ENCODE data around the gene SLC23A1. TPM values are rescaled to one million over a fixed set of nuclear protein-coding genes. Genes with fewer than 3 reads are reported as not detected.
"Not testable (repeated sequence)": the region's sequence is repeated elsewhere in the genome, so short reads cannot be mapped to it uniquely, and the experiment has no call there.

The SLC23A1 gene
- total RNA-seq, 2 donors from 2014 or later, result not detected

DNA sequence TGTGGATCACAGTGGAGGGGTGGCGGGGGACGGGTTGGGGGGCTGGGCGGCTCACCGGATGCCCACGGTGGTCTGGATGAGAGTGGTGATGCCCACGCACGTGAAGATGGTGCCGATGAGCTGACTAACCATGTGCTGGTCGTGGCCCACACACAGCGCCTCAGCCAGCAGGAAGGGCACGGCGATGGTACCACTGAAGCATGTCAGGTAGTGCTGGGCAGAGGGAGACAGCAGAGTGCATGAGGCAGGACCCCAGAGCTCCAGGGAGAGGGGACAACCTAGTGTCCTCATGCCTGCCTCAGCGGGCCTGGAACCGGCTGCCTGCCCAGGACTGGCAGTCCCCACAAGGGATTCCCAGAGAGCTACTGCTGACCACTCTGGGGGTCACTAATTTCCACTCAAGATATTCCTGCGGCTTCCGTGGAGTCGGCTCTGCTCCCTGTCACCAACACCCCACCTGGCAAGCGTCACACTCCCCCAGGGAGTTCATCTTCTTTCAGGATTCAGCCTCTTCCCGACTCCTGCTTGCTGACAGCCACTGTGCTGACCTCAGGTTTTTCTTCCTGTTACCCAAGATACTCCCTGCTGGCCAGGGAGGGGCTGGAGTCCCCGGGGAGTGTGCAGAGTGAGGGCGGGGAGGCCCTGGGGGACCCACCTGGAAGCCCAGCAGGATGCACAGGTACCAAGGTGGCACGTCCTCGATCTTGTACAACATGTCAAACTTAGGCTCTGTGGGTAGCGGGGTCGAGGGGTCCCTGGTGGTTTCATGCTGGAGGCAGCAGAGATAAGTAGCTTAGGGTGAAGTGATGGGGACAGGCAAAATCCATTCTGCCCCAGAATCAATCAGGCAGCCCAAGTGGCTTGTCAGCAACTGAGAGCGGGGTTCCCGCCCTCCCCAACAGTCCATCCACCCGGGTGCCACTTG is 998 bp downstream of the SLC23A1 start:
- intact Hi-C loops (cut with DNase I), result no loop called here

DNA sequence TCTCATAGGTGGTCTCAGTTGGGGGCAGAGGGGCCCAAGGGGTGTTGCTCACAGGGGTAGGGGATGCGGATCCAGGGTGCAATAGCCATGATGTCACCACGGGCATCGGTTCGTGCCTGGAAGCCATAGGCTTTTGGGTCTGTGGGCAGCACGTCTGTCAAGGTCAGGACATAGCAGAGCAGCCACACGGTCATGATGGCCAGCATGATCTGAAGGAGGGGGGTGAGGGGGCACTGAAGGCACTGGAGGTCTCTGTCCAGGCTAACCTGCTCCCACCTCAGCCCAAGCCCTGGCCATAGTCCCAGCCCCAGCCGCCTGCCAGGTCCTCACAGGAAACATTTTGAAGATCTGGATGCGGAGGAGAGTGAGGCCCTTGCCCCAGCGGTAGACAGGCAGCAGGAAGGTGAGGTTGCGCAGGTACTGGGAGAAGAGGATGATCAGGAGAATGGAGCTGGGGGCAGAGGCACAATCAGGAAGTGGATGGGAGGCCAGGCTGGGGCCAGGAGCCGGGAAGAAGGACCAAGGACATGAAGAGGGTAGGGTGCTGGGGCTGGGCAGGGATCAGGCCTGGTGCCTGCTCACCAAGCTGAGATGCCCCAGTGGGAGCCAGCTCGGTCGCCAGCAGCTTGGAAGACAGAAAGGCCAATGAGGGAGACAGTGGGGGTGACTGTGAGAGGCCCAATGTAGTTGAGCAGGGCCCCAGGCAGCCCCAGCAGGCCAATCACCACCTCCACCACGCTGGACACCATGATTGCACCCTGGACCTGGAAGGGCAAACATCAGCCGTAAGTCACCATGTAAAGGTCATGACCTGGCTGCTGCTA is 3.3 kb downstream of the SLC23A1 start:
- peak; percentile 69 for DNase-seq (ENCODE audit: low spot score)
- intact Hi-C loops (cut with DNase I), result no loop called here

More for the DNA sequence above, 998 bp downstream of the SLC23A1 start:
- peak; percentile 73 for DNase-seq (ENCODE audit: low spot score)

DNA sequence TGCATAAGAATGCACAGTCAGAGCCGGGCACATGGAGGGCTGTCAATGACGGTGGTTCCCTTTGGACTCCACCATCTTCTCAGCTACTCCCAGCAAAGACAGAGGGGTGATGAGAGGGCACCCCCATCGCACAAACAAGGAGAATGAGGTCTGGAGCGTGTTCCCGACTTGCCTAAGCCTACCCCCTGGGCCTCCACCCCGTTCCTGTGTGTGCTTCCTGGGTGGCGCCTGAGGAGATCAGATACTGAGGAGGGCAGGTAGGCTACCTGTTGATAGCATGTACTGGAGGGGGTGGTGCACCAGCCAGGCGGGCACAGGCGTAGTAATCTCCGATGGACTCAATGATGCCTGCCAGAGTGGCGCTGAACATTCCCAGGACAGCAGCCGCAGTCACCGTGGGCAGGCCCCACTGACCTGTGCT is 4.1 kb downstream of the SLC23A1 start:
- intact Hi-C loops (cut with DNase I), result no loop called here

DNA sequence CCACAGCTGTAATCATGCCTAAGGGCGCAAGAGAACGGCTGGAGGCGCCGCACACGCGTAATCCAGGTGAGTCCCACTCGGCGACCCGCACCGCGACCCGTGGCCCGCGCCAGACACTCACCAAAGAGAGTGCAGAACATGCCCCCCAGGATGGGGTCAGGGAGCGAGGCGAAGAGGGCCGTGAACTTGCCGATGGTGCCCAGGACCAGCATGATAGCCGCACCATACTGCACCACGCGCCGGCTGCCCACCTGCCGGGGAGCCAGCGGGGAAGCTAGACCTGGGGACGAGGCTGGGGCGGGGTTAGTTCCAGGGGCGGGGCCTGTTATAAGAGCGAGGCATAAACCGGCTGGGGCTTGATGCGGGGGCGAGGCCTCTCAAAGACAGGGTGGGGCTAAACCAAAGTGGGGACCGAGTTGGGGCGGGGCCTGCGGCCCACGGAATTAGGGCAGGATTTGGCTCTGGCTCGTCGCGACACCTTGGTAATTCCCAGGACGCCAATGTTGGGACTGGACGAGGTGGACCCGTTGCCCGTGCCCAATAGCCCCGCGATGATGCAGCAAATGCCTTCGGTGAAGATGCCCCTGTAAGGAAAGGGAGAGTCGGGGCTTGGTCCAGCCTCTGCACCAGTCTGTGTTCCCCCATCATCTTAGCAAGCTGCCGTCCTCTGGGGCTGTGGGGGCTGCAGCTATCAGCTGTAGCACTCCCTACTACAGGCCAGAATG is 4.8 kb downstream of the SLC23A1 start:
- intact Hi-C loops (cut with DNase I), result no loop called here
- peak; percentile 77 for DNase-seq (ENCODE audit: low spot score)

More for the DNA sequence above, 4.1 kb downstream of the SLC23A1 start:
- DNase-seq (ENCODE audit: low spot score), result peak; percentile 60

DNA sequence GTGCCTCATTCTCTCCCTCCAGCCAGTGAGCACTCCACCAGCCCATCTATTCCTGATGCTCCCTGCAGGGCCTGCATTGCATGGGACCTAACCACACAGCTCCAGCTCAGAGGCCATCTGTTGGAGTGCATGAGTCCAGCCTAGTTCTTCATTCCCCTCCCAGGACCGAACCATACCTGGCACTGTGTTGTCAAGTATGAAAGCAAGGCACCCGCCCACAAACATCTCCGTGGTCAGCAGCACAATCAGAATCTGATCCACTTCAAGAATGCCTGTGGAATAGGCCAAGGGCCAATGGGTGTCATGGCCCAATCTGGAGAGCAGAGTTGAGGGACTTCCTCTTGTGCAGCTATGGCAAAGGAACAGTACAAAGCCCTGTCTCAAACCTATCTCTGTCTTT is 5.9 kb downstream of the SLC23A1 start:
- intact Hi-C loops (cut with DNase I), result no loop called here
- DNase-seq (ENCODE audit: low spot score), result peak; percentile 30

DNA sequence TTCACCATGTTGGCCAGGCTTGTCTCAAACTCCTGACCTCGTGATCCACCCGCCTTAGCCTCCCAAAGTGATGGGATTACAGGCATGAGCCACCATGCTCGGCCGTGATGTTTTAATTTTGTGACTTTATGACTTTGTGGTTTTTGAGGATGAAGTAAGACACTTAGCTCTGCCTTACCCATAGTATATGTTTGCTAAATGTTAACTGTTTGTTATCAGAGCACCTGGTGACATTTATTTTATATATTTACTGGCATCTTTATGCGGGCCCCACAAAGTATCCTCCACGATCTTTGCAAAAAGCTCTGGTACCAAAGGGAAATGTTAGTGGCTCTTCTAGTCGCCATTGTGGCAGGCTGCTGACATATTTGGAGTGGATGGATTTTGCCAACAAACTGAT is 6.7 kb downstream of the SLC23A1 start:
- intact Hi-C loops (cut with DNase I), result no loop called here
- DNase-seq (ENCODE audit: low spot score), result no peak

DNA sequence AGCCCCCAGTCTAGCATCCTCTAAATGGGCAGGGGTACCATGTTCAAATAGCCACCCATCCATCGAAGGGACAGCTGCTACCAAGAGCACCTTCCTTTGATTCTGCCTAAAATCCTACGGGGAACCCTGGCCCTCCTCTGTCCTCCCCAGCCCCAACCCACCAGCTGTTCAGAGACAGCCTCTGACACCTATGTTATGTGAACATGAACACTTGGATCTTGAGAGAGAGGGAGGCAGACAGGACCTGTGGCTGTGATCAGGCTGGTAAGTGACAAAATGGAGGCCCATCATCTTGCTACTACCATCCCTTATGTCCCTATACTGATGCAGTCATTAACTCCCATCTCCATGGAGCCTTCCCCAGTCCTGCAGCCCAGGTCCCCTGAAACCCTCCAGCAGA is 8.2 kb downstream of the SLC23A1 start:
- peak; percentile 28 for DNase-seq (ENCODE audit: low spot score)

DNA sequence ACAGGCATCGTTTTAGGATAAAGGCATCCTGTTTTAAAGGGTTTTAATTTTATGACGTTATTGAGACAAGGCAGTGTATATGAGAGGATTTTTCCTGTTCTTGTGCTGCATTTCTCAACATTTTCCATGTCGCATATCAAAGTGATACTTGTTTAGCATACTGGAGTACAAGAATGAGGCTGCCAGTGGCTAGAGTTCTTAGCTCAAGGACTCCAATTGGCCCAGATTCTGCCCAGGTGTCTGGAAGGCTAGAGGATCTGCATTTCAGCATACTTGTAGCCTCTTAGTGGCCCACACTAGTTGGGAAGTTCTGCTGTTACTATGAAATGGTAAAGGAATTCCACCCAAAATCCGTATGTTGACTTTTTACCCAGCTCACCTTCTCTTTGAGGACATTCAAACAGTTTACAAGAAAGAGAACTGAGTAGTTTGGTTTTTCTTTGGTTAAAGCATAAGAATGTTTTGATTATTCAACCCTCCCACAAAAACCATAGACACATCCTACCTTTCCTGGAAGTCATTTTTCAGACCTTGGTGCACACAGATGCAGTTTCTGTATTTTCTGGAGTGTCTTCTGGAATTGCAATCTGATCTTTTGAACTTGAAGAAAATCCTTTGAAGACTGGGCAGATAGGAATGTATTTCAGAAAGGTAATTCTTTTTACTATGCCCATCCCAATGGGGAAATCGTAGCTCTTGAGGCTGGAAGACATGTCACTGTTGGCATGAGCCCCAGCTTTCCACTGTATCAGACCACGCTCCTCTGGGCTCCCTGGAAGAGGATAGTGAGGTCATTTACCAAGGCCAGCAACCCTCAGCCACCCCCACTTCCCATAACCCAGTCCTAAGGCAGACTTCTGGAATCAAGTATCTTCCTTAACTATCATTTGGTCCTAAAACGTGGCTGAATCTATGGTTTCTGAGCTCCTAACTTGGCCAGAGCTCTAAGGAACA is 11.3 kb downstream of the SLC23A1 start:
- intact Hi-C loops (cut with DNase I), result no loop called here
- DNase-seq (ENCODE audit: low spot score), result peak; percentile 44

More for the DNA sequence above, 8.2 kb downstream of the SLC23A1 start:
- intact Hi-C loops (cut with DNase I), result no loop called here

DNA sequence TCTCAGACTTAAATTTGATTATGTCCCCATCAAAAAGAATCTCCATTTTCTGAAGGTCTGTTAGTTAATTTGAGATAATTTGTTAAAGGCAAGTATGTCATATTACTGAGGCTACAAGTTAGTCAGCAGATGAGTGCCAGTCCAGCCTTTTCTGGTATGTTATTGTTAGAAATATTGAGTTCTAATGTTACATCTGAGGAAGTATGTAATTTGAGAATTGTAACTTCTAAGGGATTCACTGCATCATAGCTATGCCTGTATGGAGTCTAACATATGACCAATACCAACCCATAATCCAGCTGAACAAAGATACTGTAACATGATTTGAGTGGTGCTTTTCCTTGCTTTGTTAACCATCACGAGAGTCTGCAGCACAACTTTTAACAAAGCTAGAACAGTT is 13.9 kb downstream of the SLC23A1 start:
- no peak for DNase-seq (ENCODE audit: low spot score)
- intact Hi-C loops (cut with DNase I), result no loop called here

DNA sequence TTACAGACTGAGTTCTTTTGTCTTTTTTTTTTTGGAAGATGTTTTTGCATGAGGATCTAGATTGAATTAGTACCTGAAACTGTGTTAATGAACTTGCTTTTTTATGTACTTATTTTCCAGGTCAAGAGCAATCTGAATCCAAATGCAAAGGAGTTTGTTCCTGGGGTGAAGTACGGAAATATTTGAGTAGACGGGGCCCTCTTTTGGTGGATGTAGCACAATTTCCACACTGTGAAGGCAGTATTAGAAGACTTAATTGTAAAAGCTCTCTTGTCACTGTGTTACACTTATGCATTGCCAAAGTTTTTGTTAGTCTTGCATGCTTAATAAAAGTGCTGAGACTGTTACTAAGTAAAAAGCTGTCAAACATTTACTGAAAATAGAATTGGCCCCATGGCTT is 14.5 kb downstream of the SLC23A1 start:
- DNase-seq (ENCODE audit: low spot score), result no peak

DNA sequence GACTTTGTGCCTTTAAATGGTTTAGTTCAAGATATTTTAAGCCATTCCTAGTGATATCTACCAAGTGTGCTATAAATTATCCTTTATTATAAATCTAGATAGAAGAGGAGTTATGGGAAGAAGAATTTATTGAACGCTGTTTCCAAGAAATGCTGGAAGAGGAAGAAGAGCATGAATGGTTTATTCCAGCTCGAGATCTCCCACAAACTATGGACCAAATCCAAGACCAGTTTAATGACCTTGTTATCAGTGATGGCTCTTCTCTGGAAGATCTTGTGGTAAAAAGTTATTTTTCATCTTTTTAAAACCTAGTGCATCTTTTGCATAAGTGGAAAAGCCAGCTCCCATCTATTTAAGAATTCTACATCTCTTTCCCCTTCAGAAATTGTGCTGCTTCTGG is 18.6 kb downstream of the SLC23A1 start:
- no peak for DNase-seq (ENCODE audit: low spot score)
- intact Hi-C loops (cut with DNase I), result no loop called here

More for the DNA sequence above, 14.5 kb downstream of the SLC23A1 start:
- intact Hi-C loops (cut with DNase I), result no loop called here

DNA sequence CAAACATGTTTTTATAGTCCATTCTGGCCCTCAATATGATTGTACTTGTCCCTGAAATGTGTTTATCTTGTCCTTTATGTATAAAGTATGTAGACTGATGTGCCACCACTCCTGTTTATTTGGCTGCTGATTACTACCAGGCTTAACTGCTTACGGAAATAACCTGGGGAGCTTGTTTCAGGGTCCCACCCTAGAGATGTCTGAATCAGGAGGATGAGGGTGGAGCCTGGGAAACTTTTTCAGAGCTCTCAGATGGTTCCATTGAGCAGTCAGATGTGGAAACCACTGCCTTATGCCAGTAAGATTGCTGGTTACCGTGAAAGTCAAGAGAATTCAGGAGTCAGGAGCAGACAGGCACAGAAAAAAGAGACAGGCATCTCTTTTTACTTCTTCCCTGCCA is 19.2 kb downstream of the SLC23A1 start:
- intact Hi-C loops (cut with DNase I), result no loop called here
- no peak for DNase-seq (ENCODE audit: low spot score)

DNA sequence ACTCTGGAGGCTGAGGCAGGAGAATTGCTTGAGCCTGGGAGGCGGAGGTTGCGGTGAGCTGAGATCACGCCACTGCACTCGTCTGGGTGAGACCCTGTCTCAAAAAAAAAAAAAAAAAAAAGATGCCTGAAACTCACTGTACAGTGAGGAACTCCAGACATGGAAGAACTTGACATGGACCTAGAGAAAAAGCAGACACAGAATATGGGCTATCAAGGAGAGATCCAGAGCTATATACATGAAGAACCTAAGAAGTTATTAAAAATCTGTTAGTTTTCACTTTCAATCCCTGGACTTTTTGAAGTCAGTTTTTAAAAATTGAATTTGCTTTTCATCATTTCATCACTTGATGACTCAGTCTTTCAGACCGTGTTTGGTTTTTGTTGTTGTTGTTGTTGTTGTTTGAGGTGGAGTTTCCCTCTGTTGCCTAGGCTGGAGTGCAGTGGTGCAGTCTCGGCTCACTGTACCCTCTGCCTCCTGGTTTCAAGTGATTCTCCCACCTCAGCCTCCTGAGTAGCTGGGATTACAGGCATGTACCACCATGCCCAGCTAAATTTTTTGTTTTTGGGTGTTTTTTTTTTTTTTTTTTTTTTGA is 21.2 kb downstream of the SLC23A1 start:
- DNase-seq (ENCODE audit: low spot score), result no peak
- intact Hi-C loops (cut with DNase I), result no loop called here

DNA sequence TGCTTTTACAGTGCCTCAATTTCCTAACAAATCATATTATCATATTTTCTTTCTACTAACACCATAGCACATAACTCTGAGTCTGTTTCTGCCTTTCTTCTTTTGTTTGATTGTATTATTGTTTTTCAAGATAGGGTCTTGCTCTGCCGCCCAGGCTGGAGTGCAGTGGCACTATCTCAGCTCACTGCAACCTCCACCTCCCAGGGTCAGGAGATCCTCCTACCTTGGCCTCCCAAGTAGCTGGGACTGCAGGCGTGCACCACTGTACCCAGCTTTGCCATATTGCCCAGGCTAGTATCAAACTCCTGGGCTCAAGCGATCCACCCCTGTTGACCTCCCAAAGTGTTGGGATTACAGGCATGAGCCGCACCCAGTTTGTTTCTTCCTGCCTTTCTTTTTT is 22.7 kb downstream of the SLC23A1 start:
- intact Hi-C loops (cut with DNase I), result no loop called here
- DNase-seq (ENCODE audit: low spot score), result no peak

DNA sequence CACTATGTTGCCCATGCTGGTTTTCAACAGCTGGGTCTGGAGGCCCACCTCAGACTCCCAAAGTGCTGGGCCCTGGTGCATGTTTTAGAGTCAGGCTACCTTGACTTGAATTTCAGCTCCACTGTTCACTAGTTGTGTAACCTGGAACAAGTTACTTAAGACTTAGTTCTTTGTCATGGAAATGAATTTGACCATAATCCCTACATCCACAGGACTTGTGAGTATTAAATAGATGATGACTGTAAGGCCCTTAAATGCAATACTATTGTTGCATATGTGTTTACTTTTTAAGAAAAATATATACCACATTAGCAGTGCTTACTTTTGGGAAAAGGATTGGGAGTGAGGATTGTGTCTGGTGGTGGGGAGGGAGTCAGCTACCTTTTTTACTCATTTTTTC is 25.0 kb downstream of the SLC23A1 start:
- intact Hi-C loops (cut with DNase I), result no loop called here

DNA sequence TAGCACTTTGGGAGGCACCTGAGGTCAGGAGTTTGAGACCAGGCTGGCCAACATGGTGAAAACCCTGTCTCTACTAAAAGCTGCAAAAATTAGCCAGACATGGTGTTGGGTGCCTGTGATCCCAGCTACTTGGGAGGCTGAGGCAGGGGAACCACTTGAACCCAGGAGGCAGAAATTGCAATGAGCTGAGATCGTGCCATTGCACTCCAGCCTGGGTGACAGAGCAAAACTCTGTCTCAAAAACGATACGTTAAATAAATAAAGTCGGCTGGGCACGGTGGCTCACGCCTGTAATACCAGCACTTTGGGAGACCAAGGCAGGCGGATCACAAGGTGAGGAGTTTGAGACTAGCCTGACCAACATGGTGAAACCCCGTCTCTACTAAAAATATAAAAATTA is 27.2 kb downstream of the SLC23A1 start:
- DNase-seq (ENCODE audit: low spot score); intact Hi-C loops (cut with DNase I): not testable (repeated sequence)

More for the DNA sequence above, 25.0 kb downstream of the SLC23A1 start:
- no peak for DNase-seq (ENCODE audit: low spot score)

DNA sequence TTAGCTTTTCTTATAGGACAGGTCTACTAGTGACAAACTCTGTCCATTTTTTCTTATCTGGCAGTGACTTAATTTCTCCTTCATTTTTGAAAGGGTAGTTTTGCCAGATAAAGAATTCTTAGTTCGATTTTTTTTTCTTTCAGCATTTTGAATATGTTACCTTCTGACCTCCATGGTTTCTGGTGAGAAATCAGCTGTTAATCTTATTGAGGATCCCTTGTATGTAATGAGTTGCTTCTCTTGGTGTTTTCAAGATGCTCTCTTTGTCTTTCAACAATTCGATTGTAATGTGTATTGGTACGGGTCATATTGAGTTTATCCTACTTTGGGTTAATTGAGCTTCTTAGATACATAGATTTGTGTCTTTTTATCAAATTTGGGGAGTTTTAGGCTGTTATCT is 28.9 kb downstream of the SLC23A1 start:
- DNase-seq (ENCODE audit: low spot score), result no peak
- intact Hi-C loops (cut with DNase I), result no loop called here

DNA sequence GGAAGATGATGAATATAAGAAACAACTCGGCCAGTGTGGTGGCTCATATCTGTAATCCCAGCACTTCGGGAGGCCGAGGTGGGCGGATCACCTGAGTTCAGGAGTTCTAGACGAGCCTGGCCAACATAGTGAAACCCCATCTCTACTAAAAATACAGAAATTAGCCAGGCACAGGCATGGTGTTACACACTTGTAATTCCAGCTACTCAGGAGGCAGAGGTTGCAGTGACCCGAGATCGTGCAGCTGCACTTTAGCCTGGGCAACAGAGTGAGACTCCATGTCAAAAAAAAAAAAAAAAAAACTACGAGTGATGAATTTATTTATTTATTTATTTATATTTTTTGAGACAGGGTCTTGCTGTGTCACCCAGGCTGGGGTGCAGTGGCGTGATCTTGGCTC is 35.2 kb downstream of the SLC23A1 start:
- intact Hi-C loops (cut with DNase I), result not testable (repeated sequence)

More for the DNA sequence above, 35.2 kb downstream of the SLC23A1 start:
- DNase-seq (ENCODE audit: low spot score), result not testable (repeated sequence)

Measured in posterior vena cava (tissue), 2 donors.